Tibial nerve (tissue), 4 donors: ENCODE results near the gene CST5. TPM values are rescaled to one million over a fixed set of nuclear protein-coding genes. Genes with fewer than 3 reads are reported as not detected.
"Not testable (repeated sequence)": the region's sequence is repeated elsewhere in the genome, so short reads cannot be mapped to it uniquely, and the experiment has no call there.

ENCODE experiments used
- DNase-seq, 2 donors: peaks; one replicate each; pipeline ENCODE4 v3.0.0-alpha.2; 2019; ENCODE audit warnings: low spot score in 2 of 2
- H3K27ac ChIP-seq, 4 donors: fragments of 200-600 bp; sonication (generic) in 3 of 4; one replicate each; pipeline ENCODE4 v1.5.1; 2017 to 2019; ENCODE audit warnings: mild to moderate bottlenecking in 1 of 4
- H3K27me3 ChIP-seq, 2 donors: fragments of 200-600 bp; sonication (generic) in 1 of 2; one replicate each; pipeline versions ENCODE4 v1.5.1 to v1.6.0; 2017 to 2019
- H3K36me3 ChIP-seq, 3 donors: fragments of 200-600 bp; sonication (generic); one replicate each; pipeline ENCODE4 v1.5.1; 2018 to 2019
- H3K4me1 ChIP-seq, 4 donors: fragments of 200-600 bp; sonication (generic) in 3 of 4; one replicate each; pipeline ENCODE4 v1.5.1; 2017 to 2019
- H3K4me3 ChIP-seq, 4 donors: fragments of 200-600 bp; sonication (generic) in 3 of 4; one replicate each; pipeline ENCODE4 v1.5.1; 2017 to 2019; ENCODE audit warnings: mild to moderate bottlenecking in 1 of 4, moderate library complexity in 1 of 4
- H3K9me3 ChIP-seq, 4 donors: fragments of 200-600 bp; sonication (generic) in 3 of 4; one replicate each; pipeline ENCODE4 v1.5.1; 2017 to 2019
- EP300 ChIP-seq, 2 donors: sonication (generic); formaldehyde crosslinking; IDR thresholded peaks; one replicate each; pipeline ENCODE4 v1.6.1; 2017; ENCODE audit warnings: antibody characterized with exemption in 2 of 2, mild to moderate bottlenecking in 1 of 2
- POLR2A ChIP-seq, 2 donors: fragments of 450-650 bp; IDR thresholded peaks; one replicate each; pipeline ENCODE4 v1.6.1; 2017; ENCODE audit warnings: antibody characterized with exemption in 2 of 2, mild to moderate bottlenecking in 2 of 2, moderate library complexity in 2 of 2
- WGBS, 2 donors: methylation state at CpG; one replicate each; pipeline ENCODE4 v1.1.5; 2018; 5-methylcytosine and 5-hydroxymethylcytosine counted together
- total RNA-seq, 4 donors: library from RNA; depleted of rRNA; stranded (reverse); fragments of >200 nt; gene quantifications; one replicate each; pipeline ENCODE4 v1.1.0, GENCODE V29; 2016
- TF ChIP-seq, protein P1 (sequence below), 5 experiments: fragments of 200-600 bp in 3 of 5; fragments of 450-650 bp in 2 of 5; sonication (generic) in 3 of 5; IDR thresholded peaks; one replicate each; pipeline ENCODE4 v1.5.1; 2016 to 2019; ENCODE audit warnings: antibody characterized with exemption in 5 of 5, mild to moderate bottlenecking in 3 of 5, moderate library complexity in 2 of 5

CST5 gene
- total RNA-seq, 4 donors from 2014 or later, result not detected

DNA sequence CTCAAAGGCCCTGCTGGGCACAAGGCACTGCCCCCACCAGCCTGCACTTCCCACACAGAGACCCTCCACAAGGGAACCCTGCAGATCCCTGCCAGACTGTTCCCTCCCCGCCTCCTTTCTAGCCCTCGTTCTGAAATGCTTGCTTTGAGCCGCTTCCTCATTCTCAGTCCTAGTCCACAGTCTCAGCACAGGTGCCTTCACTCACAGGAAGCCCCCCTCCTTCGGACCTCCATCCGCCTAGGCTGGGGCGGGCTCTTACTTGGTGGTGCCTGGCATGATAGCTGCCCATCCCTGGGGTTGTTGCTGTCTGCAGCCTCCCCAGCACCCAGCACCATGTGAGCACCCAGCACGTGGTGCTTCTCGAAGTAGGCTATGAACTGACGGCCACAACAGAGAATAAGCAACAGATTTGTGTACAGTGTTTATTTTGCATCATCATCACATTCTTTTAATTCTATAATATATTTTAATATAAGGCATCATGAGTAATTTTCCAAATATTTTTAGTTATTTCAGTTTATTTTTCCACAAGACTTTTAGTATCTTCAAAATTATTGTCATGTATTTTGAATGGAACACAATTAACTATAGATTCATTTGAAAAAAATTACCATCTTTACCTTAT is 12.3 kb downstream of the CST5 start:
- DNase-seq, result no peak
- TF ChIP-seq, protein P1, sequence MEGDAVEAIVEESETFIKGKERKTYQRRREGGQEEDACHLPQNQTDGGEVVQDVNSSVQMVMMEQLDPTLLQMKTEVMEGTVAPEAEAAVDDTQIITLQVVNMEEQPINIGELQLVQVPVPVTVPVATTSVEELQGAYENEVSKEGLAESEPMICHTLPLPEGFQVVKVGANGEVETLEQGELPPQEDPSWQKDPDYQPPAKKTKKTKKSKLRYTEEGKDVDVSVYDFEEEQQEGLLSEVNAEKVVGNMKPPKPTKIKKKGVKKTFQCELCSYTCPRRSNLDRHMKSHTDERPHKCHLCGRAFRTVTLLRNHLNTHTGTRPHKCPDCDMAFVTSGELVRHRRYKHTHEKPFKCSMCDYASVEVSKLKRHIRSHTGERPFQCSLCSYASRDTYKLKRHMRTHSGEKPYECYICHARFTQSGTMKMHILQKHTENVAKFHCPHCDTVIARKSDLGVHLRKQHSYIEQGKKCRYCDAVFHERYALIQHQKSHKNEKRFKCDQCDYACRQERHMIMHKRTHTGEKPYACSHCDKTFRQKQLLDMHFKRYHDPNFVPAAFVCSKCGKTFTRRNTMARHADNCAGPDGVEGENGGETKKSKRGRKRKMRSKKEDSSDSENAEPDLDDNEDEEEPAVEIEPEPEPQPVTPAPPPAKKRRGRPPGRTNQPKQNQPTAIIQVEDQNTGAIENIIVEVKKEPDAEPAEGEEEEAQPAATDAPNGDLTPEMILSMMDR (IDR thresholded peaks at IDR 0.05), result no peak
- TF ChIP-seq POLR2A (IDR thresholded peaks at IDR 0.05) (no peak), EP300 (IDR thresholded peaks at IDR 0.05) (no peak)
- H3K27ac ChIP-seq, result peak overlapping the region in 1 of 4 donors; percentile 44
- no peaks in the 10 kb centered on the region for H3K36me3 ChIP-seq
- H3K4me1 ChIP-seq, result peaks cover 0 to 16% (median 3%) of the 10 kb centered on the region in 4 donors
- H3K27me3 ChIP-seq, result no peaks in the 10 kb centered on the region
- 53 to 62% methylated on average over 9 of the region's 9 CpGs for WGBS, 2 donors
- peaks cover 0 to 7% (median 0%) of the 10 kb centered on the region in 4 donors for H3K9me3 ChIP-seq
- no peak overlapping the region for H3K4me3 ChIP-seq

DNA sequence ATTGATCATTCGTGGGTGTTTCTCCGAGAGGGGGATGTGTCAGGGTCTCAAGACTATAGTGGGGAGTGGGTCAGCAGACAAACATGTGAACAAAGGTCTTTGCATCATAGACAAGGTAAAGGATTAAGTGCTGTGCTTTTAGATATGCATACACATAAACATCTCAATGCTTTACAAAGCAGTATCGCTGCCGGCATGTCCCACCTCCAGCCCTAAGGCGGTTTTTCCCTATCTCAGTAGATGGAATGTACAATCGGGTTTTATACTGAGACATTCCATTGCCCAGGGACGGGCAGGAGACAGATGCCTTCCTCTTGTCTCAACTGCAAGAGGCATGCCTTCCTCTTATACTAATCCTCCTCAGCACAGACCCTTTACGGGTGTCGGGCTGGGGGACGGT is 18.8 kb downstream of the CST5 start:
- 40 to 47% methylated on average over 10 of the region's 10 CpGs for WGBS, 2 donors

DNA sequence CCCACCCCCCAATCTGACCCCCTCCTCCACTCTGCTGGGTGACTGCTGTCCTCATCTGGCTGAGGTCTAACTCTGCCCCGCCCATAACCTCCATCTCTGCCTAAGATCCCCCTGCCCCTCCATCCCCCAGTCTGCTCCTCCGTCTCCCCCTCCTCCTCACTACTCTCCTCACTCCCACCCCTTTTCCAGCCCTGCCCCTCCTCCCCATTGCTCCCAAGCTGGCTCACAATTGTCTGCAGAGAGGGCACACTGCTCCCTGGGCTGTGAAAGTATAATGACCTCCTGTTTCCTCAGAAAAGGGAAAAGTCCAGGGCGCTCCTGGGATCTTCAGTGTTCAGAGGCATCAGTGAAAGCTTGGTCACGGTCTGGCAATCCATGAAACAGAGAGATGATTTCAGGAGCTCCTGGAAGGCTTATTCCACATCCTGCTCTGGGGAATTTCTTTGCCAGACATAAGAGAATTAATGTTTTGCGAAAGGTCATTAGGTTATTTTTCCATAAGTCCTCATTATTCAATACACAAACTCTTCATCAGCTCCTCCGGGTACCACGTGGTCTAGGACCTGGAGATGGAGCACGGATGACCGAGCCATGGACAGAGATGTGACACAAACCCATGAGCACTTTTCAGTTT is 21.5 kb downstream of the CST5 start:
- no peak overlapping the region for H3K27ac ChIP-seq
- H3K9me3 ChIP-seq, result peaks cover 0 to 2% (median 0%) of the 10 kb centered on the region in 4 donors
- WGBS, 2 donors, result 22 to 24% methylated on average over 8 to 9 of the region's 9 CpGs
- no peaks in the 10 kb centered on the region for H3K36me3 ChIP-seq
- TF ChIP-seq POLR2A (IDR thresholded peaks at IDR 0.05) (no peak), EP300 (IDR thresholded peaks at IDR 0.05) (no peak)
- TF ChIP-seq, protein P1 (IDR thresholded peaks at IDR 0.05), result no peak
- no peaks in the 10 kb centered on the region for H3K27me3 ChIP-seq
- no peak for DNase-seq
- H3K4me1 ChIP-seq, result peaks cover 0 to 10% (median 0%) of the 10 kb centered on the region in 4 donors
- H3K4me3 ChIP-seq, result no peak overlapping the region

More for the DNA sequence above, 18.8 kb downstream of the CST5 start:
- not testable (repeated sequence) for H3K36me3 ChIP-seq, H3K4me3 ChIP-seq, DNase-seq, H3K27me3 ChIP-seq, H3K9me3 ChIP-seq, H3K27ac ChIP-seq
- peaks cover 0 to 10% (median 0%) of the 10 kb centered on the region in 4 donors for H3K4me1 ChIP-seq

DNA sequence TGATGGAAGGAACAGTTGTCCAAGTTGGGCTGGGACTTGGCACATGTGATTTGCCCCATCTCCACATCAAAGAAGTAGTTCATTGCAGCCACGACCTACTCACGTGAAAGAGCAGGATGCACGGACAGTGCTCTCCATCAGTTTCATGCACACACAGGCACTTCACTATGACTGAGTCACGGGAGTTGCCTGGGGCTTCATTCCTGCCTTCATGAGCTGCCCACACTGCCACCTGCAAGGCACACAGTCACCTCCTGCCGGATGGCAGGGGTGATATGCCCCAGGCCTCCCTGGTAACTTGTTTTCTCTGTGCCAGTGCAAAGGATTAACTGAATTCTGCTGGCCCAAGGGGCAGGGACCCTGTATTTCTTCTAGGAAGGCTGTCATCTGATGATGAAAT is 22.8 kb downstream of the CST5 start:
- DNase-seq, result no peak
- H3K27me3 ChIP-seq, result no peaks in the 10 kb centered on the region
- no peak overlapping the region for H3K4me3 ChIP-seq
- no peaks in the 10 kb centered on the region for H3K9me3 ChIP-seq
- no peak for TF ChIP-seq EP300 (IDR thresholded peaks at IDR 0.05)
- no peak for TF ChIP-seq POLR2A (IDR thresholded peaks at IDR 0.05)
- TF ChIP-seq, protein P1 (IDR thresholded peaks at IDR 0.05), result no peak
- no peak overlapping the region for H3K27ac ChIP-seq
- H3K4me1 ChIP-seq, result peaks cover 0 to 9% (median 0%) of the 10 kb centered on the region in 4 donors
- H3K36me3 ChIP-seq, result no peaks in the 10 kb centered on the region
- 85 to 98% methylated on average over 5 of the region's 5 CpGs for WGBS, 2 donors

DNA sequence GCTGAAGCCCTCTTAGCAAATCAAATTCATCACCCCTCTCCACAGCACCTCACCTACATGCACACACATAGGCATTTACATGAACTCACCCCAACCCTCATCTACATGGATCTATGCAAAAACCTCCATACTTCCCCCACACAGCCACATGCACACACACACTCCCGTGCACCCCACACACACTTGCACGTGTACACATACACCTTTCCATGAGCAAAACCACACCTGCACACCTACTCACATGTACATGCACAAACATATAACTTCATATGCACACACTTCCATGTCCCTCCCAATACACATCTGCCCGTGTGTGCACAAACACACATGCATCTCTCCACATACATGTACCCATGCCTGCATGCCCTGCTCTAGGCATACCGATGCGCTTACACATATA is 23.3 kb downstream of the CST5 start:
- no peak for DNase-seq

More for the DNA sequence above, 23.3 kb downstream of the CST5 start:
- Histone ChIP-seq H3K36me3 (no peaks in the 10 kb centered on the region), H3K27me3 (no peaks in the 10 kb centered on the region), H3K27ac (no peak overlapping the region), H3K4me3 (no peak overlapping the region), H3K9me3 (no peaks in the 10 kb centered on the region), H3K4me1 (peaks cover 0 to 5% (median 0%) of the 10 kb centered on the region in 4 donors)
- WGBS, 2 donors, result 88 to 90% methylated on average over 5 of the region's 5 CpGs
- TF ChIP-seq POLR2A (IDR thresholded peaks at IDR 0.05) (no peak), EP300 (IDR thresholded peaks at IDR 0.05) (no peak)
- TF ChIP-seq, protein P1 (IDR thresholded peaks at IDR 0.05), result no peak
